MM.1S (cell line): ENCODE results near the gene MED15.
"Not testable (repeated sequence)": the region's sequence is repeated elsewhere in the genome, so short reads cannot be mapped to it uniquely, and the experiment has no call there.

Experiments
- DNase-seq: peaks from one replicate; pipeline ENCODE4 v3.0.0-alpha.2; 2015
- H2AFZ ChIP-seq: fragments of 300-600 bp; sonication (generic); 2 replicates; pipeline ENCODE4 v1.6.0; 2016; ENCODE audit warnings: antibody characterized with exemption, low read length
- H3F3A ChIP-seq: fragments of 300-600 bp; sonication (generic); 2 replicates; pipeline ENCODE4 v1.6.1; 2016; ENCODE audit warnings: mild to moderate bottlenecking, antibody characterized with exemption, low read length, moderate library complexity, mixed read lengths; ENCODE audit not compliant: insufficient read depth
- H3K27ac ChIP-seq: fragments of 300-600 bp; sonication (generic); 2 replicates; pipeline ENCODE4 v1.5.1; 2016; ENCODE audit warnings: mild to moderate bottlenecking, low read length
- H3K27me3 ChIP-seq: fragments of 300-600 bp; sonication (generic); replicated peaks from 2 replicates; pipeline ENCODE4 v1.6.0; 2016; ENCODE audit warnings: low read length; ENCODE audit not compliant: insufficient read depth
- H3K36me3 ChIP-seq: fragments of 300-600 bp; sonication (generic); replicated peaks from 2 replicates; pipeline ENCODE4 v1.6.1; 2016; ENCODE audit warnings: mild to moderate bottlenecking, low read length, mixed read lengths; ENCODE audit not compliant: insufficient read depth
- H3K4me1 ChIP-seq: fragments of 300-600 bp; sonication (generic); 2 replicates; pipeline ENCODE4 v1.6.1; 2016; ENCODE audit warnings: low read length, mixed read lengths
- H3K4me2 ChIP-seq: fragments of 300-600 bp; sonication (generic); 2 replicates; pipeline ENCODE4 v1.6.0; 2016; ENCODE audit warnings: low read depth, low read length
- H3K4me3 ChIP-seq: fragments of 300-600 bp; sonication (generic); 2 replicates; pipeline ENCODE4 v1.5.1; 2016; ENCODE audit warnings: low read length, mixed read lengths
- H3K79me2 ChIP-seq: fragments of 300-600 bp; sonication (generic); 2 replicates; pipeline ENCODE4 v1.6.1; 2016; ENCODE audit warnings: mixed run types, low read length, mixed read lengths
- H3K9ac ChIP-seq: fragments of 300-600 bp; sonication (generic); 2 replicates; pipeline ENCODE4 v1.6.1; 2016; ENCODE audit warnings: low read length, mixed read lengths
- H3K9me2 ChIP-seq: fragments of 300-600 bp; sonication (generic); replicated peaks from 2 replicates; pipeline ENCODE4 v1.6.1; 2016; ENCODE audit warnings: mild to moderate bottlenecking, low read length, mixed read lengths; ENCODE audit not compliant: insufficient read depth
- H3K9me3 ChIP-seq: fragments of 300-600 bp; sonication (generic); replicated peaks from 2 replicates; pipeline ENCODE4 v1.6.1; 2016; ENCODE audit warnings: mild to moderate bottlenecking, low read length, mixed read lengths; ENCODE audit not compliant: insufficient read depth
- H4K20me1 ChIP-seq: fragments of 300-600 bp; sonication (generic); 2 replicates; pipeline ENCODE4 v1.6.1; 2016; ENCODE audit warnings: mild to moderate bottlenecking, low read length, moderate library complexity, mixed read lengths; ENCODE audit not compliant: insufficient read depth
- CTCF ChIP-seq: fragments of 300-600 bp; sonication (generic); IDR thresholded peaks from 2 replicates; pipeline ENCODE4 v1.5.1; 2016; ENCODE audit warnings: antibody characterized with exemption, low read length, mixed read lengths
- EZH2 ChIP-seq: fragments of 300-600 bp; sonication (generic); optimal IDR thresholded peaks from 2 replicates; pipeline ENCODE3; 2017; ENCODE audit warnings: low read depth, mild to moderate bottlenecking, antibody characterized with exemption, low read length, mixed read lengths
- EZH2phosphoT487 ChIP-seq: fragments of 300-600 bp; sonication (generic); IDR thresholded peaks from 2 replicates; pipeline ENCODE4 v1.6.1; 2018; ENCODE audit warnings: antibody characterized with exemption, low read length

MED15 gene

DNA sequence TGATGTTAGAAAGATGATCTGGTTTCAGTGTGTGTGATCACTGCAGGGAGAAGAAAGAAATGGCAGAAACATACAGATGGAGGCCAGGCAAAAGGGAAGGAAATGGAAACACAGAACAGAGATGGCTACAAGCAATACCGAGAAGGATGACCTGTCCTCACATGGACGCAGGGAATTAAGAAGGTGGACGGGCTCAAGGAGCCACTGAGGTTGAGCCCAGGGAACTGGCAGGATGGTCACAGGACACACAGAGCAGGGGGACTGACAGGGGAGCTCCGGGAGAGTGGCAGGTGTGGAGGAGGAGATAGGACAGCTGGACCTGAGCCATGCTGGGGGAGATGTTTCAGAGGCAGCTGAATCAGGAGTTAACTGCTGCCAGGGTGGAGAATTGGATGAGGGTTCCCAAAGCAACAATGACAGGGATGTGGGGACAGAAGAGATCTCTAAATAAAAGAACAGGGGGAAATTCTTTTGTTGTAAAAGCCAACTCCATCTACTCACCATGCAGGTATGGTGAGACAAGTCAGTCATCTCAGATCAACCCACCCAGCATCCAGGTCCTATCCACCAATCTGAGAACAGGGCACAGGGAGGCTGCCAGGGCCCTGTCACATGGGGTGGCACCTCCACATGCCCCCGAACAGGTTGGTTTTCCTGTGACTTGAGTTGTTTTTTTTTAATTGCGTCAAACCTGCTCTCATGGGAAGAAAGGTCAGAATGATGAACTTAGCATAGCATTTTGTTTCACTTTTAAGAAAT is 38.1 kb upstream of the MED15 start:
- Histone ChIP-seq H3K79me2 (no peaks in the 10 kb centered on the region), H3K9me2 (no peaks in the 10 kb centered on the region), H3K9ac (no peak overlapping the region), H3F3A (no peaks in the 10 kb centered on the region), H3K4me3 (no peak overlapping the region), H2AFZ (no peak overlapping the region), H3K27ac (no peak overlapping the region), H3K27me3 (no peaks in the 10 kb centered on the region), H4K20me1 (no peaks in the 10 kb centered on the region), H3K36me3 (no peaks in the 10 kb centered on the region), H3K4me2 (no peak overlapping the region), H3K4me1 (peaks cover 19% of the 10 kb centered on the region), H3K9me3 (no peaks in the 10 kb centered on the region)
- TF ChIP-seq CTCF (no peak), EZH2 (no peak), EZH2phosphoT487 (no peak)
- peak; percentile 11 for DNase-seq

- not testable (repeated sequence) for H3K79me2 ChIP-seq, H3K9me3 ChIP-seq
- H3K4me1 ChIP-seq, result peaks cover 14% of the 10 kb centered on the region
Observed at GRCh38 chr22:20470525-20470924, 36.9 kb upstream of the MED15 start.

GRCh38 chr22:20471126-20471833 is 36.1 kb upstream of the MED15 start:
- DNase-seq, result no peak
- H3K9me3 ChIP-seq, result no peaks in the 10 kb centered on the region
- TF ChIP-seq EZH2 (no peak), CTCF (no peak), EZH2phosphoT487 (no peak)

More at GRCh38 chr22:20470525-20470924, 36.9 kb upstream of the MED15 start:
- H3F3A ChIP-seq, H3K9me2 ChIP-seq, H3K27ac ChIP-seq, H3K9ac ChIP-seq, H3K36me3 ChIP-seq, DNase-seq, H3K4me2 ChIP-seq, H3K4me3 ChIP-seq, H3K27me3 ChIP-seq, H4K20me1 ChIP-seq, H2AFZ ChIP-seq: not testable (repeated sequence)

More at GRCh38 chr22:20471126-20471833, 36.1 kb upstream of the MED15 start:
- no peak overlapping the region for H3K27ac ChIP-seq
- no peak overlapping the region for H3K4me2 ChIP-seq
- no peaks in the 10 kb centered on the region for H3F3A ChIP-seq
- H4K20me1 ChIP-seq, result no peaks in the 10 kb centered on the region
- H2AFZ ChIP-seq, result no peak overlapping the region
- no peaks in the 10 kb centered on the region for H3K79me2 ChIP-seq
- H3K36me3 ChIP-seq, result no peaks in the 10 kb centered on the region
- H3K4me1 ChIP-seq, result peaks cover 14% of the 10 kb centered on the region
- H3K4me3 ChIP-seq, result no peak overlapping the region
- H3K9ac ChIP-seq, result no peak overlapping the region
- no peaks in the 10 kb centered on the region for H3K9me2 ChIP-seq
- H3K27me3 ChIP-seq, result no peaks in the 10 kb centered on the region
